Endothelial cell of umbilical vein (primary cell): ENCODE results near the gene PLXNB3. TPM values are rescaled to one million over a fixed set of nuclear protein-coding genes. Genes with fewer than 3 reads are reported as not detected.

Experiments used
- BruUV-seq: library from RNA; stranded (reverse); fragments of 400-500 nt; replicated peaks from 2 replicates; lab custom pipeline; 2021; lab: Mats Ljungman, UMichigan
- CTCF ChIA-PET: fragments of 300-600, 350-600 bp; sonication (Branson Sonifier 250); formaldehyde crosslinking; loops from one replicate; lab custom pipeline; 2021; ENCODE audit warnings: antibody characterized with exemption, inconsistent platforms; lab: Charles Lee
- POLR2A ChIA-PET: fragments of 300-600, 350-600 bp; sonication (Branson Sonifier 250); formaldehyde crosslinking; loops from one replicate; lab custom pipeline; 2021; ENCODE audit warnings: antibody characterized with exemption, inconsistent platforms; lab: Charles Lee
- DNase-seq: peaks from one replicate; pipeline ENCODE4 v3.0.0-alpha.2; 2011; ENCODE audit warnings: low read depth, low spot score
- FAIRE-seq: peaks from 2 replicates; lab custom pipeline; 2011; peaks lifted over from hg19 to GRCh38; lab: Jason Lieb, UNC
- H2AFZ ChIP-seq: 2 replicates; pipeline ENCODE4 v1.6.0; 2012; ENCODE audit warnings: low read depth, low read length, control low read depth, inconsistent platforms
- H3K27ac ChIP-seq: 2 replicates; pipeline ENCODE4 v1.5.1; 2011; ENCODE audit warnings: low read depth, mild to moderate bottlenecking, control low read depth, low read length, moderate library complexity; ENCODE audit not compliant: insufficient read depth
- H3K27me3 ChIP-seq, 2 experiments: 2 replicates each; pipeline versions ENCODE4 v1.6.0 to v1.6.1; 2011; ENCODE audit warnings: low read length in 2 of 2, mixed read lengths in 1 of 2; ENCODE audit not compliant: control insufficient read depth in 2 of 2, insufficient read depth in 2 of 2
- H3K36me3 ChIP-seq, 2 experiments: 2 replicates in 1 of 2; 3 replicates in 1 of 2; pipeline ENCODE4 v1.5.1; 2011; ENCODE audit warnings: low read length in 2 of 2, mild to moderate bottlenecking in 1 of 2, moderate library complexity in 1 of 2; ENCODE audit not compliant: control insufficient read depth in 2 of 2, insufficient read depth in 2 of 2; ENCODE audit errors: extremely low read depth in 1 of 2
- H3K4me1 ChIP-seq: 3 replicates; pipeline ENCODE4 v1.5.1; 2011; ENCODE audit warnings: mild to moderate bottlenecking, low read length; ENCODE audit not compliant: control insufficient read depth, insufficient read depth; ENCODE audit errors: extremely low read depth
- H3K4me2 ChIP-seq: 2 replicates; pipeline ENCODE4 v1.6.1; 2011; ENCODE audit warnings: low read length, control low read depth, mixed read lengths; ENCODE audit not compliant: insufficient read depth
- H3K4me3 ChIP-seq, 3 experiments: fragments of 200-600 bp in 1 of 3; sonication (generic), shearing (Covaris generic) in 1 of 3; replicated peaks in 1 of 3; 2 replicates each; pipeline ENCODE4 v1.5.1; 2011 to 2016; ENCODE audit warnings: control low read depth in 3 of 3, low read length in 3 of 3, mild to moderate bottlenecking in 2 of 3, inconsistent platforms in 1 of 3, low read depth in 1 of 3, moderate library complexity in 1 of 3; ENCODE audit not compliant: insufficient read depth in 1 of 3
- H3K79me2 ChIP-seq: 2 replicates; pipeline ENCODE4 v1.6.0; 2012; ENCODE audit warnings: low read length, inconsistent platforms; ENCODE audit not compliant: control insufficient read depth, insufficient read depth
- H3K9ac ChIP-seq: replicated peaks from 2 replicates; pipeline ENCODE3; 2011; ENCODE audit warnings: low read length, control low read depth; ENCODE audit not compliant: insufficient read depth; ENCODE audit errors: extremely low read depth
- H3K9me1 ChIP-seq: replicated peaks from 3 replicates; pipeline ENCODE4 v1.6.0; 2011; ENCODE audit warnings: mild to moderate bottlenecking, low read length; ENCODE audit not compliant: control insufficient read depth, insufficient read depth; ENCODE audit errors: extremely low read depth
- H3K9me3 ChIP-seq: replicated peaks from 2 replicates; pipeline ENCODE4 v1.5.1; 2012; ENCODE audit warnings: low read length, inconsistent platforms; ENCODE audit not compliant: control insufficient read depth, insufficient read depth
- H4K20me1 ChIP-seq: replicated peaks from 2 replicates; pipeline ENCODE3; 2011; ENCODE audit warnings: mild to moderate bottlenecking, low read length; ENCODE audit not compliant: control insufficient read depth, insufficient read depth; ENCODE audit errors: extremely low read depth
- CTCF ChIP-seq, 2 donors: IDR thresholded peaks; 1 replicate in 1 of 2; 2 replicates in 1 of 2; pipeline ENCODE4 v1.5.1; 2011; ENCODE audit warnings: low read length in 2 of 2, mild to moderate bottlenecking in 2 of 2, moderate library complexity in 2 of 2, control low read depth in 1 of 2, inconsistent platforms in 1 of 2, low read depth in 1 of 2; ENCODE audit not compliant: insufficient read depth in 1 of 2; ENCODE audit errors: extremely low read depth in 1 of 2
- FOS ChIP-seq: IDR thresholded peaks from 2 replicates; pipeline ENCODE4 v1.6.1; 2011; ENCODE audit warnings: mild to moderate bottlenecking, low read length, moderate library complexity, borderline replicate concordance; ENCODE audit not compliant: insufficient read depth
- GATA2 ChIP-seq: IDR thresholded peaks from 2 replicates; pipeline ENCODE4 v1.7.0; 2011; ENCODE audit warnings: low read depth, mild to moderate bottlenecking, moderate library complexity, mixed read lengths, low read length; ENCODE audit not compliant: insufficient read length, insufficient read depth
- JUN ChIP-seq: IDR thresholded peaks from 2 replicates; pipeline ENCODE4 v1.6.1; 2011; ENCODE audit warnings: borderline replicate concordance, low read depth; ENCODE audit not compliant: insufficient read length, insufficient read depth
- MAX ChIP-seq: IDR thresholded peaks from 2 replicates; pipeline ENCODE4 v1.6.1; 2011; ENCODE audit not compliant: insufficient read depth, insufficient read length
- MYC ChIP-seq: IDR thresholded peaks from one replicate; pipeline ENCODE4 v1.6.1; 2011; ENCODE audit warnings: mild to moderate bottlenecking, low read depth, low read length
- POLR2A ChIP-seq: IDR thresholded peaks from 2 replicates; pipeline ENCODE4 v1.6.1; 2012; ENCODE audit warnings: low read depth, mild to moderate bottlenecking, control low read depth, low read length
- POLR2AphosphoS5 ChIP-seq: IDR thresholded peaks from 2 replicates; pipeline ENCODE4 v1.6.1; 2012; ENCODE audit warnings: low read depth, mild to moderate bottlenecking, control low read depth, low read length, moderate library complexity; ENCODE audit not compliant: insufficient read depth
- dilution Hi-C: fragments of 300-500 bp; cut with MboI; formaldehyde crosslinking; loops from one replicate; pipeline ENCODE4 v1.15.0; 2019; ENCODE audit warnings: low sequenced_read_pairs; ENCODE audit not compliant: extremely low pct_ligation_motif_present
- intact Hi-C: fragments of 100-400 bp; cut with micrococcal nuclease; formaldehyde crosslinking; loops from one replicate; pipeline ENCODE4 v1.10.0; 2022
- polyA plus RNA-seq, 4 experiments: library from polyadenylated mRNA; depleted of rRNA in 3 of 4; stranded (reverse) in 3 of 4; unstranded in 1 of 4; fragments of >200 nt; gene quantifications; 2 replicates each; pipeline versions ENCODE4 v1.2.1 to v1.2.3, GENCODE V29; 2011 to 2012; ENCODE audit warnings: missing spikeins in 1 of 4
- total RNA-seq: library from RNA; stranded (reverse); gene quantifications from 2 replicates; pipeline ENCODE4 v1.2.3, GENCODE V29; 2021

Gene PLXNB3
- total and polyA plus RNA-seq, 2 donors (not counting 3 experiments of a cell fraction or from before 2014, with no cell fraction given), result 19.0 to 31.4 TPM

DNA sequence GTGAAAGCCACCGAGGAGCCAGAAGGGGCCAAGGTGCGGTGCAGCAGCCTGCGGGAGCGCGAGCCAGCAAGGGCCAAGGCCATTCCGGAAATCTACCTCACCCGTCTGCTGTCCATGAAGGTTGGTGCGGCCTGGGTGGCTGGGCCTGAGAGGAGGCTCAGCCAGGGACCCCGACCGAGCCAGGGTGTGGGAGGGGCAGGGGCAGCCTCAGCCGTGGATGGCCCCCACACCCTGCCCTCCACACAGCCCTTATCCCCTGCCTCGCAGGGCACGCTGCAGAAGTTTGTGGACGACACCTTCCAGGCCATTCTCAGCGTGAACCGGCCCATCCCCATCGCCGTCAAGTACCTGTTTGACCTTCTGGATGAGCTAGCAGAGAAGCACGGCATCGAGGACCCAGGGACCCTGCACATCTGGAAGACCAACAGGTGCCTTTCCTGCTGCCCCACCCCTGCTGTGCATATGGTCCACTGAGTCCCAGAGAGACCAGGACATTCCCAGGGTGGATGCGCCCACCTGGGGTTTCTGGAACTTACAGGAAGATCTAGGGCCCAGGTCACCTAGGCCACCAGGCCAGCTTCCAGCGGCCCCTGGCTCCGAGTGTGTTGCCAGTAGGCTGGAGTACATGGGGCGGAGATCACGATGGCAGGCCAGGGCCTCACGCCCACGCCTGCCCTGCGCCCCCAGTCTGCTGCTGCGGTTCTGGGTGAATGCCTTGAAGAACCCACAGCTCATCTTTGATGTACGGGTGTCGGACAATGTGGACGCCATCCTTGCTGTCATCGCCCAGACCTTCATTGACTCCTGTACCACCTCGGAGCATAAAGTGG lies 13.4 kb downstream of the PLXNB3 start:
- no peak overlapping the region for H3K4me2 ChIP-seq
- no peaks in the 10 kb centered on the region for H3K9me3 ChIP-seq
- ChIA-PET CTCF (interaction anchor here (0.9 to 1.1 kb wide), 2 partner anchors 13 to 170 kb away, joined by 3 to 6 read pairs; partner anchors contain the start of gene PLXNB3), POLR2A (no interaction called here)
- no peaks in the 10 kb centered on the region for H3K79me2 ChIP-seq
- H4K20me1 ChIP-seq, result no peaks in the 10 kb centered on the region
- TF ChIP-seq POLR2A (no peak), GATA2 (no peak), POLR2AphosphoS5 (no peak), MYC (no peak)
- H2AFZ ChIP-seq, result no peak overlapping the region
- DNase-seq (no peak), FAIRE-seq (no peak)
- no peak overlapping the region for H3K4me3 ChIP-seq
- BruUV-seq, result no TSS peak
- H3K36me3 ChIP-seq, result peaks cover 0 to 7% of the 10 kb centered on the region in 2 experiments
- dilution Hi-C loops, result no loop called here
- no peaks in the 10 kb centered on the region for H3K27me3 ChIP-seq
- H3K9ac ChIP-seq, result no peak overlapping the region
- no peaks in the 10 kb centered on the region for H3K4me1 ChIP-seq
- H3K27ac ChIP-seq, result no peak overlapping the region
- intact Hi-C loops, result no loop called here
- no peaks in the 10 kb centered on the region for H3K9me1 ChIP-seq

- no peaks in the 10 kb centered on the region for H3K79me2 ChIP-seq
- no peak overlapping the region for H3K27ac ChIP-seq
- H3K9ac ChIP-seq, result no peak overlapping the region
- H3K4me2 ChIP-seq, result no peak overlapping the region
- TF ChIP-seq JUN (no peak), FOS (no peak), MAX (no peak), CTCF (IDR thresholded peaks at IDR 0.05; ENCODE audit: extremely low read depth in 1 of 2, insufficient read depth in 1 of 2, low read depth in 1 of 2, low read length in 2 of 2) (no peak)
- no peaks in the 10 kb centered on the region for H3K9me1 ChIP-seq
- DNase-seq (no peak), FAIRE-seq (no peak)
- no peaks in the 10 kb centered on the region for H3K27me3 ChIP-seq
- H3K4me1 ChIP-seq, result no peaks in the 10 kb centered on the region
- H3K9me3 ChIP-seq, result no peaks in the 10 kb centered on the region
- CTCF ChIA-PET, result interaction anchor here (0.9 to 1.1 kb wide), 3 partner anchors 14 to 169 kb away, joined by 3 to 6 read pairs (median 3); partner anchors contain the start of gene PLXNB3
- dilution Hi-C loops (no loop called here), intact Hi-C loops (no loop called here)
- H2AFZ ChIP-seq, result no peak overlapping the region
- H3K36me3 ChIP-seq, result peaks cover 0 to 5% of the 10 kb centered on the region in 2 experiments
- no peak overlapping the region for H3K4me3 ChIP-seq
- no peaks in the 10 kb centered on the region for H4K20me1 ChIP-seq
- BruUV-seq, result no TSS peak
- POLR2A ChIA-PET, result no interaction called here
Observed at GRCh38 chrX:153778181-153778580, 14.1 kb downstream of the PLXNB3 start.
